ENCODE measurements around the gene CACNA2D2. TPM values are rescaled to one million over a fixed set of nuclear protein-coding genes. Genes with fewer than 3 reads are reported as not detected.
A peak's percentile ranks its signal among the peaks of the same experiment; 100 is the strongest.

The CACNA2D2 gene
- total and polyA plus RNA-seq, 8 donors: 15.4 to 86.6 (median 30.2) TPM

- no peaks in the 10 kb centered on the region for H3K4me1 ChIP-seq
- DNase-seq (no peak), ATAC-seq (no peak)
- intact Hi-C loops (cut with DNase I): no loop called here
- H3K36me3 ChIP-seq: no peaks in the 10 kb centered on the region
- no peak overlapping the region for H3K4me3 ChIP-seq
- H3K27ac ChIP-seq: no peak overlapping the region
- no peaks in the 10 kb centered on the region for H3K9me3 ChIP-seq
- TF ChIP-seq, protein P1, sequence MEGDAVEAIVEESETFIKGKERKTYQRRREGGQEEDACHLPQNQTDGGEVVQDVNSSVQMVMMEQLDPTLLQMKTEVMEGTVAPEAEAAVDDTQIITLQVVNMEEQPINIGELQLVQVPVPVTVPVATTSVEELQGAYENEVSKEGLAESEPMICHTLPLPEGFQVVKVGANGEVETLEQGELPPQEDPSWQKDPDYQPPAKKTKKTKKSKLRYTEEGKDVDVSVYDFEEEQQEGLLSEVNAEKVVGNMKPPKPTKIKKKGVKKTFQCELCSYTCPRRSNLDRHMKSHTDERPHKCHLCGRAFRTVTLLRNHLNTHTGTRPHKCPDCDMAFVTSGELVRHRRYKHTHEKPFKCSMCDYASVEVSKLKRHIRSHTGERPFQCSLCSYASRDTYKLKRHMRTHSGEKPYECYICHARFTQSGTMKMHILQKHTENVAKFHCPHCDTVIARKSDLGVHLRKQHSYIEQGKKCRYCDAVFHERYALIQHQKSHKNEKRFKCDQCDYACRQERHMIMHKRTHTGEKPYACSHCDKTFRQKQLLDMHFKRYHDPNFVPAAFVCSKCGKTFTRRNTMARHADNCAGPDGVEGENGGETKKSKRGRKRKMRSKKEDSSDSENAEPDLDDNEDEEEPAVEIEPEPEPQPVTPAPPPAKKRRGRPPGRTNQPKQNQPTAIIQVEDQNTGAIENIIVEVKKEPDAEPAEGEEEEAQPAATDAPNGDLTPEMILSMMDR (IDR thresholded peaks at IDR 0.05): no peak
- H3K27me3 ChIP-seq: no peaks in the 10 kb centered on the region
These were observed 30.5 kb downstream of the CACNA2D2 start for GRCh38 chr3:50472958-50473357.

DNA sequence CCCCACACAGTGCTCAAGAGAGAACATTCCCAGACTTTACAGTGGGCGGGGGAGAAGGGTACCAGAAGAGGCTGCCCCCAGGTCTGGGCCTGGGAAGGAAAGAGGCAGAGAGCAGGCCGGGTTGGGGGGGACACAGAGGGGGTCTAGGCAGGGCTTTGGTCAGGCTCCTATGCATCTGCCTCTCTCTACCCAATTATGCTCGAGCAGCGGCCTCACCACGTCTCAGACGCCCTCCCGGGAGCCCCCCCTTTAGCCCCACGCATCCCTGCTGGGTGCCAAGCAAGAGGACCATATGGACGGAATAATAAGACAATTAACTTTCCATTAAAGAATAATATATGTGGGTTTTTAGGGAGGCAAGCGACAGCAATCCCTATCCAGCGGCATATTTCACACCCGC, 32.8 kb downstream of the CACNA2D2 start:
- no peaks in the 10 kb centered on the region for H3K27me3 ChIP-seq
- intact Hi-C loops (cut with DNase I): no loop called here
- no peak overlapping the region for H3K4me3 ChIP-seq
- no peaks in the 10 kb centered on the region for H3K9me3 ChIP-seq
- TF ChIP-seq, protein P1 (IDR thresholded peaks at IDR 0.05): no peak
- DNase-seq (no peak), ATAC-seq (no peak)
- H3K36me3 ChIP-seq: no peaks in the 10 kb centered on the region
- H3K4me1 ChIP-seq: no peaks in the 10 kb centered on the region
- H3K27ac ChIP-seq: no peak overlapping the region

DNA sequence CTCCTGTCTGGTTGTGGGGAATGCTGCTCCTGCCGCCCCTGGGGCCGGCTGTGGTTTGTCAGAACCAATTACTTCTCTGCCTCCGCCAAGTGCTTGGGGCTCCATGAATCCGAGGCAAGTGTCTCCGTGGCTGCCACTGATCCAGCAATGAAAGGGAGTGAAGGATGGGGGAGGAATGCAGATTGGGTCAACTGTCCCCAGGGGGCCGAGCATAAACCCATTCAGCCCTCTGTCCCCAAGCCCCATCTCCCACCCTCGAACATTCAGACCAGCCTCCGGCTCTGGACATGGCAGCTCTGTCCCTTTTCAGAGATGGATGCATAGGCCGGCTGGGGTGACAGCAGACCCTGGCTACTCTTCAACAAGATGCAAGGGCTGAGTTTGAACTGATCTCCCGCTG, 35.5 kb downstream of the CACNA2D2 start:
- TF ChIP-seq, protein P1 (IDR thresholded peaks at IDR 0.05): no peak
- Histone ChIP-seq H3K27me3 (no peaks in the 10 kb centered on the region), H3K4me1 (no peaks in the 10 kb centered on the region), H3K9me3 (no peaks in the 10 kb centered on the region), H3K36me3 (no peaks in the 10 kb centered on the region), H3K27ac (no peak overlapping the region), H3K4me3 (no peak overlapping the region)
- intact Hi-C loops (cut with DNase I): no loop called here
- DNase-seq (no peak), ATAC-seq (no peak)

- no peak overlapping the region for H3K27ac ChIP-seq
- H3K4me3 ChIP-seq: no peak overlapping the region
- no peak for ATAC-seq
- no peaks in the 10 kb centered on the region for H3K36me3 ChIP-seq
- intact Hi-C loops (cut with DNase I): no loop called here
- H3K9me3 ChIP-seq: no peaks in the 10 kb centered on the region
- TF ChIP-seq, protein P1 (IDR thresholded peaks at IDR 0.05): no peak
- no peak for DNase-seq
- H3K27me3 ChIP-seq: no peaks in the 10 kb centered on the region
- H3K4me1 ChIP-seq: no peaks in the 10 kb centered on the region
These were observed 37.3 kb downstream of the CACNA2D2 start for GRCh38 chr3:50466177-50466576.

DNA sequence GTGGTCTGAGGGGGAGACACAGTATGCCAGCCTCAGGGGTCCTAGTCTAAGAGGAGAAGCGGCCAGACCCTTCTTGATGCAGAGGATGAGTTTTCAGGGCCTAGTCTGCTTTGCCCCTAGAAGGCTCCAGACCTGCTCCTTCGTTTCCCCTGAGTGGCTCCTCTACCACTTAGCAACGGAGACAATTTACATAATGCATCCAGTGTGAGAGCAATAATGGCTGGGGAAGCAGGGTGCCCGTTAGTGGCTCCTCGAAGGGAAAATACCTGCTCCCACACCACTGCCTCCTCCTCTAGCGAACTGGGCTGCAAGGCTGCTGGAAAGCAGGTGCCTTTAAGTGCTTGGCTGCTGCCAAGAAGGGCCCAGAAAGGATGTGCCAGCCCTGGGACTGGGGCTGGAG, 38.9 kb downstream of the CACNA2D2 start:
- DNase-seq: no peak
- intact Hi-C loops (cut with DNase I): no loop called here
- H3K4me3 ChIP-seq: no peak overlapping the region
- H3K4me1 ChIP-seq: no peaks in the 10 kb centered on the region
- H3K9me3 ChIP-seq: no peaks in the 10 kb centered on the region
- no peaks in the 10 kb centered on the region for H3K36me3 ChIP-seq
- TF ChIP-seq, protein P1 (IDR thresholded peaks at IDR 0.05): no peak
- ATAC-seq: peak; percentile 12
- H3K27me3 ChIP-seq: no peaks in the 10 kb centered on the region
- no peak overlapping the region for H3K27ac ChIP-seq
